GM19324 (cell line): ENCODE data around the gene KBTBD6.
"Not testable (repeated sequence)": the region's sequence is repeated elsewhere in the genome, so short reads cannot be mapped to it uniquely, and the experiment has no call there.

Source experiments
- ATAC-seq: cut with Tn5 transposase; IDR thresholded peaks from one replicate; pipeline ENCODE4 v1.9.1; 2021; ENCODE audit warnings: mild to moderate bottlenecking, moderate library complexity; ENCODE audit not compliant: unreplicated experiment, low FRiP score

Gene KBTBD6

DNA sequence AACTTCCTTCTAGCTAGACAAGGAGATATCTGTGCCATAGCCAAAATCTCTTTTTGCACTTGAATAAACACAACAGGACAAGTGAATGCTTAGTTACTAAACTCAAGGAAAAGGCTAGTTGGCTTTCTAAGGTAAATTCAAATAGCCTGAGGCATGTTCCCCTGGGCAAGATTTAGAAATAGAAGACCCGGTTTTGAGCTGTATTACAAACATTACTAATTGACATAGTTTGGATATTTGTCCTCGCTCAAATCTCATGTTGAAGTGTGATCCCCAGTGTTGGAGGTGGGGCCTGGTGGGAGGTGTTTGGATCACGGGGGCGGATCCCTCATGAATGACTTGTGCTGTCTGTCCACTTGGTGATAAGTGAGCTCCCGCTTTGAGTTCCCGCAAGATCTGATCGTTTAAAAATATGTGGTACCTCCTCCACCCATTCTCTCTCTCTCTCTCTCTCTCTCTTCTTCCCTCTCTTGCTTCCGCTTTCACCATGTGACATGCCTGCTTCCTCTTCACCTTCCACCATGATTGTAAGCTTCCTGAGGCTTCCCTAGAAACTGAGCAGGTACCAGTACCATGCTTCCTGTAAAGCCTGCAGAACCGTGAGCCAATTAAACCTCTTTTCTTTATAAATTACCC, 3.9 kb upstream of the KBTBD6 start:
- ATAC-seq: no peak

- ATAC-seq: no peak
Measured at GRCh38 chr13:41133951-41134350, 1.3 kb upstream of the KBTBD6 start.

GRCh38 chr13:41131660-41132511, 716 bp downstream of the KBTBD6 start:
- ATAC-seq: not testable (repeated sequence)

DNA sequence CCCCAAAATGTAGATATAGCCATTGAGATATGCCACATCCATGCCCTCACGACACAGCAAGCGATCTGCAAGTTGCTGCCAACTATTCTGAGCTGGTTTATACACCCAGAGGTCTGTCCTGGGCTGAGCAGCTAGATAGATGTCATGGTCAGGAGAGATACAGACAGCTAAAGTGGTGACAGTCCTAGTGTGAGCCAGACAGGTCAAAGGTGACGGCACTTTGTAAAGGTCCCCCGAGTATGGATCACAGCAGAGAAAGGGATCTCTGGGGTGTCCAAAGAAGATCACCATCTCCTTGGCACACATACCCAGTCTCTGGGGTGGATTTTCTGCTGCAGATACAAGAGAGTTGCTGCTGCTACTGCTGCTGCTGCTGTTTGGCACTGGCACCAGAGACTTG, 1.4 kb downstream of the KBTBD6 start:
- not testable (repeated sequence) for ATAC-seq

- no peak for ATAC-seq
Measured at GRCh38 chr13:41130356-41130755, 2.2 kb downstream of the KBTBD6 start.

GRCh38 chr13:41127701-41128100, 4.9 kb downstream of the KBTBD6 start:
- no peak for ATAC-seq

DNA sequence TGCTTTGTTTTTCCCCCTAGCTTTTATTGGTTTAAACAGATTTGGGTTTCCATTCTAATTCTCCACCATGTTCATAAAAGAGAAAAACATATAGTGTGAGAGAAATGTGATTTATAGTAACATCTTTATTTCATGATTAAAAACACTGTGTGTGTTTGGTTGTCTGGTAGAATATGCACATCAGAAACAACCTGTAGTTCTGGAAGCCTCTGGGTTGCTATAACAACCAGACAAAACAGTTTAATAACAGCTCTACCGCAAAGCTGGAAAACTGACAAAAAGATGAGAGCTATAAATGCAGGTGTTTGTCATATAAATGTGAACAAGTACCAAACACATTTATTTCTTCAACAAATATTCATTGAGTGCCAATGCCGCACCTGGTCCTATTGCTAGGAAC, 9.8 kb downstream of the KBTBD6 start:
- ATAC-seq: no peak

GRCh38 chr13:41117869-41118268, 14.7 kb downstream of the KBTBD6 start:
- ATAC-seq: no peak

DNA sequence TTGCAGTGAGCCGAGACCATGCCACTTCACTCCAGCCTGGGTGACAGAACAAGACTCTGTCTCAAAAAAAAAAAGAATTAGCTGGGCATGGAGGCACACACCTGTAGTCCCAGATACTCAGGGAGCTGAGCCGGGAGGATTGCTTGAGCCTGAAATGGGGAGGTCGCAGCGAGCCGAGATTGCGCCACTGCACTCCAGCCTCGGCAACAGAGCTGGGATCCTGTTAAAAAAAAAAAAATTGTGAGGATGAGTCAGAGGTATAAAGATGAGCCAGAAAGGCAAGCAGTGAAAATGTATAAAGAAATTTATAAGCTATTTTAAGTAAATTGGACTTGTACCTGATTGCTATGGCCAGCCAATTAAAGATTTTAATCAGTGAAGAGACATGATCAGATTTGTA, 21.1 kb downstream of the KBTBD6 start:
- no peak for ATAC-seq

DNA sequence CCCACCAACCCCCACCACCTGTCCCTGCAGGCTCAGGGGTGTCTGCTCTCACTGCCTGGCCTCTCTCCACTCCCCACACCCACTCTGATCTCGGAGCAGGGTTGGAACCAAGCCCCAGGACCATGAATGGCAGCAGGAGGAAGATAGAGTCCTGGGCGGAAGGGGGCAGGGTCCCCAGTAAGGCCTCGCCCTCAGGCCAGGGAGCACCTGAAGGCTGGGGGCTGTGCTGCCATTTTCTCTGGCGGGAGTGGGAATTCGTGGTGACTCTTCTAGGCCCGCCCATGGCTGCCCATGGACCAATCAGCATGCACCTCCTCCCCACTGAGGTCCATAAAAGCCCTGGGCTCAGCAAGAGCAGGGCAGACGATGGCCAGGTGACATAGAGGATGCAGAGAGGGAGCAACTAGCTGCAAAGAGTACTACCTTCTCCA, 25.0 kb downstream of the KBTBD6 start:
- ATAC-seq: no peak

DNA sequence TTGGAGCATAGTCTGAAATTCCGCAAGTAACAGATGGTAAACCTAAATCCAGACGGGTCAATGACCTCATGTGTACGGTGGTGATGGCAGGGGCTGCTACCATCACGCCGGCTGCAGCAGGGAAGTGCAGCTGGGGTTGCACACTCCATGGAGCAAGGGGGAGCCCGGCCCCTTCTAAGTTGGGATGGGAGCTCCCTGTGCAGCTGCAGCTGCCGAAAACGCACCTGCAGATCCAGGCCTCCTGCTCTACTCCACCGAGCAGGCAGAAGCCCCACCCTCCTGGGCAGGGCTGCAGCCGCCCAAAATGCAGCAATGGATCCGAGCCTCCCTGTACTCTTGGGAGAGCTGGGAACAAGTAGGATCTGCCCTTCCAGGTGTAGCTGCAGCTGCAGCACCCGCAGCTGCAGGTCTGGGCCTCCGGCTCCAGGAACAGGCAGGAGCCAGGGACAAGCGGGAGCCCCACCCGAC, 25.5 kb downstream of the KBTBD6 start:
- ATAC-seq: no peak

- ATAC-seq: no peak
Measured at GRCh38 chr13:41099986-41100385, 32.6 kb downstream of the KBTBD6 start.

- ATAC-seq: no peak
Measured at GRCh38 chr13:41098761-41099160, 33.8 kb downstream of the KBTBD6 start.

GRCh38 chr13:41095681-41096080, 36.9 kb downstream of the KBTBD6 start:
- ATAC-seq: not testable (repeated sequence)

DNA sequence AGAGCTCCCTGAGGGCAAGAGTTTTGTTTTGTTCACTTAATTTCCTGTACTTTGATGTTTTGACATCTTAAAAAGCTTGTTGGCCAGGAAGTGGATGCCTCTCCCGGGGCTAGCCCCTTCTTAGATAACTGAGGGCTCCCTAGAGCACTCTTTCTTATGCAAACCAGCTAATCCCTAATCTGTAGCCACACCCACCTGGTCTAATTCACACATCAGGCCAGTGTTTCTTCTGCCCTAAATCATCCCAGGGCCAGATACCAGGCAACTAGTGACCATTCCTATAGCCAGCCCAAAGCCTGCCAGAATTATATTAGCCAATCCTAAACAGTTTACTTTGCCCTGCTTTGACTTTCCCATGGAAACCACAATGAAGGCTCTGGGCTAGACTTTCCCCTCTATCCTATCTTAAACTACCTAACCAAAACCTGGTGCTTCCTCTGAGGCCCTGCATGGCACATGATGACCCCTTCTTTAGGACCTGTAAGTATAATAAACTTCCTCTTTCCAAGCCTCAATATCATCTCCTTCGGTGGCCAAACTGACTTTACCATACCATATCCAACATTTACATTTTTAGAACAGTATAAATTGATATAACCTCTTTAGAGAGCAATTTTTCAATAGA, 46.5 kb downstream of the KBTBD6 start:
- ATAC-seq: no peak

DNA sequence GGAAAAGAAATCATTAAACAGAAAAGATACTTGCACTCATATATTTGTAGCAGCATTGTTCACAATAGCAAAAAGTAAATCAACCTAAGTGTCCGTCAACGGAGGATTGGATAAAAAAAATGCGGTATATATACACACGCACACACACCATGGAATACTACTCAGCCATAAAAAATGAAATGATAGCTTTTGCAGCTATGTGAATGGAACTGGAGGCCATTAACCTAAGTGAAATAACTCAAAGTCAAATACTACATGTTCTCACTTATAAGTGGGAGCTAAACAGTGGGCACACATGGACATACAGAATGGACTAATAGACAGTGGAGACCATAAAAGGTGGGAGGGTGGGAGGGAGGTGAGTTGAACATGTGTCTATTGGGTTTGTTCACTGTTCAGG, 52.9 kb downstream of the KBTBD6 start:
- ATAC-seq: no peak
